PC-9 (cell line): ENCODE data around the gene BCL2L1. TPM values are rescaled to one million over a fixed set of nuclear protein-coding genes. Genes with fewer than 3 reads are reported as not detected.

Source experiments
- BruUV-seq: library from RNA; stranded (reverse); fragments of 400-500 nt; replicated peaks from 2 replicates; lab custom pipeline; 2021; lab: Mats Ljungman, UMichigan
- CTCF ChIA-PET: fragments of 300-600 bp; sonication (Branson Sonifier 250); formaldehyde crosslinking; loops from one replicate; lab custom pipeline; 2022; ENCODE audit warnings: antibody characterized with exemption; lab: Charles Lee
- POLR2A ChIA-PET: fragments of 300-600 bp; sonication (Branson Sonifier 250); formaldehyde crosslinking; loops from one replicate; lab custom pipeline; 2022; ENCODE audit warnings: antibody characterized with exemption; ENCODE audit not compliant: unreplicated experiment; lab: Charles Lee
- DNase-seq, 2 experiments: peaks; one replicate each; pipeline versions ENCODE4 v3.0.0 to v3.0.0-alpha.2; 2015 to 2022; ENCODE audit warnings: mixed read lengths in 1 of 2
- H2AFZ ChIP-seq: fragments of 200-600 bp; sonication (generic); 2 replicates; pipeline ENCODE4 v1.8.1; 2017; ENCODE audit warnings: antibody characterized with exemption
- H3F3A ChIP-seq: fragments of 200-600 bp; sonication (generic); 2 replicates; pipeline ENCODE4 v1.8.1; 2017; ENCODE audit warnings: antibody characterized with exemption, mild to moderate bottlenecking, low read depth; ENCODE audit not compliant: insufficient read depth
- H3K27ac ChIP-seq: fragments of 200-600 bp; sonication (generic); 2 replicates; pipeline ENCODE4 v1.6.1; 2016; ENCODE audit warnings: mixed run types
- H3K27me3 ChIP-seq: fragments of 200-600 bp; sonication (generic); 2 replicates; pipeline ENCODE4 v1.6.1; 2016; ENCODE audit warnings: low read depth, mixed run types; ENCODE audit not compliant: insufficient read depth
- H3K36me3 ChIP-seq: fragments of 200-600 bp; sonication (generic); 2 replicates; pipeline ENCODE4 v1.6.1; 2016; ENCODE audit warnings: low read depth, mixed run types
- H3K4me1 ChIP-seq: fragments of 200-600 bp; sonication (generic); replicated peaks from 2 replicates; pipeline ENCODE4 v1.6.1; 2016; ENCODE audit warnings: mixed run types; ENCODE audit not compliant: insufficient read depth
- H3K4me2 ChIP-seq: fragments of 200-600 bp; sonication (generic); 2 replicates; pipeline ENCODE4 v1.6.1; 2017; ENCODE audit warnings: mixed run types
- H3K4me3 ChIP-seq: fragments of 200-600 bp; sonication (generic); 2 replicates; pipeline ENCODE4 v1.6.1; 2016; ENCODE audit warnings: mixed run types
- H3K79me2 ChIP-seq: fragments of 200-600 bp; sonication (generic); 2 replicates; pipeline ENCODE4 v1.6.1; 2017; ENCODE audit warnings: low read depth, mixed run types
- H3K9me2 ChIP-seq: fragments of 200-600 bp; sonication (generic); 2 replicates; pipeline ENCODE4 v1.8.1; 2017; ENCODE audit warnings: mild to moderate bottlenecking; ENCODE audit not compliant: insufficient read depth
- H3K9me3 ChIP-seq: fragments of 200-600 bp; sonication (generic); 2 replicates; pipeline ENCODE4 v1.8.1; 2016; ENCODE audit warnings: low read depth; ENCODE audit not compliant: insufficient read depth
- H4K20me1 ChIP-seq: fragments of 200-600 bp; sonication (generic); 2 replicates; pipeline ENCODE4 v1.8.1; 2017; ENCODE audit not compliant: insufficient read depth
- CTCF ChIP-seq: fragments of 200-600 bp; sonication (generic); conservative IDR thresholded peaks from 2 replicates; pipeline ENCODE4 v1.6.1; 2017; ENCODE audit warnings: mixed run types, antibody characterized with exemption, mild to moderate bottlenecking, moderate library complexity
- EZH2 ChIP-seq: fragments of 200-600 bp; sonication (generic); IDR thresholded peaks from 2 replicates; pipeline ENCODE4 v1.8.0; 2017; ENCODE audit warnings: antibody characterized with exemption, low read depth
- intact Hi-C: fragments of 100-400 bp; cut with micrococcal nuclease; formaldehyde crosslinking; loops from one replicate; pipeline ENCODE4 v1.10.0; 2022; ENCODE audit not compliant: unreplicated experiment
- total RNA-seq: library from RNA; stranded (reverse); gene quantifications from 2 replicates; pipeline ENCODE4 v1.2.3, GENCODE V29; 2021

Gene BCL2L1
- total RNA-seq, 1 experiment from 2014 or later: 125 TPM

DNA sequence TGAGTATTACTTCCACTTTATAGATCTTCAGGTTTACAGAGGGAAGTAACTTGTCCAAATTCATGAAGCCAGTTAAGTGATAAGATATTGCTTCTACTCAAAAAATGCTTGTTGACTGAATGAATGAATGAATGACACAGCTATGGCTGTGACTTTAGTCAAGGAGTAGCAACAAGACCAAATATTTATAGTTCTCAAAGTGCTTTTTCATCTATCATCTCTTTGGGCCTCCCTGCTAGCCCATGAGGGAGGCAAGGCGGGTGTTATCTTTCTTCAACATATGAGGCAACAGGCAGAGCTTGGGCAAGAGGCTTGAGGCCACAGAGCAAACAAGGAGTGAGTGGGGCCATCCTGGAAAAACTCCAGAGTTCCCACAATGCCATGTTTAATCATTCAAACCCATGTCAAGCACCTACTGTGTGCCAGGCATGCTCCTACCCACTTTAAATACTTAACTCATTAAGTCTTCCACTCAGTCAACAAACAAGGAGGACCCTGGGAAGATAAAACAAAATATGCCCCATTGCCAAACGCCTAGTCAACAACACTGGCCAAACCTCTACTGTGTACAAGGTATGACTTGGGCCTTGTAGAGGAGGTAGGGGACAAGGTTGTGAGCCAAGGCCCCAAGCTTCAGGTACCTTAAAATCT lies 15.9 kb downstream of the BCL2L1 start:
- no peak overlapping the region for H3K4me3 ChIP-seq
- H3K4me2 ChIP-seq: peak overlapping the region; percentile 73
- H3K27ac ChIP-seq: peak overlapping the region; percentile 95
- peaks cover 96% of the 10 kb centered on the region for H3K79me2 ChIP-seq
- H3K27me3 ChIP-seq: no peaks in the 10 kb centered on the region
- intact Hi-C loops: no loop called here
- H3F3A ChIP-seq: peaks cover 89% of the 10 kb centered on the region
- ChIA-PET CTCF (interaction anchor here (0.5 to 2.9 kb wide), 3 partner anchors 13 to 73 kb away, joined by 8 to 12 read pairs (median 10); no protein-coding TSS in a partner anchor), POLR2A (interaction anchor here (0.5 kb wide), 1 partner anchor 13 kb away, joined by 5 read pairs; no protein-coding TSS in a partner anchor)
- H3K9me3 ChIP-seq: no peaks in the 10 kb centered on the region
- no TSS peak for BruUV-seq
- TF ChIP-seq CTCF: no peak
- no peak for TF ChIP-seq EZH2
- H3K9me2 ChIP-seq: no peaks in the 10 kb centered on the region
- H2AFZ ChIP-seq: no peak overlapping the region
- no peaks in the 10 kb centered on the region for H4K20me1 ChIP-seq
- peaks cover 88% of the 10 kb centered on the region for H3K4me1 ChIP-seq
- peaks cover 49% of the 10 kb centered on the region for H3K36me3 ChIP-seq
- peak in 1 of 2 experiments; percentile 46 for DNase-seq

DNA sequence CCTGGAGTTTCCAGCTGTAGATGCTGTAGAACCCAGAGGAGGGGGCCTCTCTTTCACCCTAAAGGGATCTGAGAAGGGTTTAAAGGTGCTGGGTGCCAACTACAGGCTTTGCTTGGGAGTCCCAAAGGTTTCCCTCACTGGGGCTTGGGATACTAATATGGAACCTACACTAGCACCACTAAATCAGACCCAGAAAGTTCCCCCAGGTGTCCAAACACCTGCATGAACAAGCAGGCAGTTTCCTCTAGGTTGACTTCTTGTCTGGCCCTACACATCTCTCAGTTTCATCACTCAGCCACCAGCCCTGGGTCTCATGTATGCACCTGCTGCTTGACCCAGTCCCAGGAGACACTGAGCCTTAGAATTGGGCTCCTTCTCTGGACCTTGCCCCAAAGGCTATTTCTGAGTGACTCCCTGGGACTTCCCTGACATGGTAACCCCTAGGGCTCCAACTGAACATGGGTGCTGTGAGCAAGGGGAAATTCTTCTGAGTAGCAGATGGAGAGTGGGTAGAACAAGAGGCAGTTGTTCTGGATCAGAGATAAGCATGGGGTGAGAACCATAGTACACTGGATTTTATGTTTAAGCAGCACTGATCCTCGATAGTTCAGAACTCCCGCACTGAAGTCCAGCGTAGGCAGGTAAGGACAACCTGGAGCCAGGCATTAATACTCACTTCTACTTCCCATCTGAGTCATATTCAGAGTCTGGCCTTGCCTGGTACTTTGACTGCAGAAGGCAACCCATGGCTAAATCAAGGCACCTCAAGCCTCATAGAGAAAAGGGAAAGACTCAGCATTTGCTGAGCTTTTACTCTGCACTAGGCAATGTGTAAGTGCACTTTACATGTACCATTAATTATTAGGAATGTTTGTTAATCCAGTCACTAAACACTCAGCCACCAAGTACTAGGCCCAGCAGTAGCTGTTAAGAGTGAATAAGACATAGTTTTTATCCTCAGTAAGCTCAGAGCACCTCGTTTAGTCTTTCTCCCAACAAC lies 16.8 kb downstream of the BCL2L1 start:
- H3F3A ChIP-seq: peaks cover 89% of the 10 kb centered on the region
- POLR2A ChIA-PET: interaction anchor here (0.5 to 1.8 kb wide), 3 partner anchors 14 to 101 kb away, joined by 3 to 28 read pairs (median 5); partner anchors contain the start of genes BCL2L1 and ID1
- peak overlapping the region; percentile 73 for H3K4me2 ChIP-seq
- no peaks in the 10 kb centered on the region for H3K27me3 ChIP-seq
- CTCF ChIA-PET: interaction anchor here (0.5 to 2.9 kb wide), 4 partner anchors 14 to 44 kb away, joined by 8 to 34 read pairs (median 10); partner anchors contain the start of gene BCL2L1
- no peak for DNase-seq
- intact Hi-C loops: loop anchor here (2.0 kb wide), 1 partner anchor 27 kb away; no protein-coding TSS in a partner anchor
- H4K20me1 ChIP-seq: no peaks in the 10 kb centered on the region
- H2AFZ ChIP-seq: no peak overlapping the region
- no peaks in the 10 kb centered on the region for H3K9me2 ChIP-seq
- H3K27ac ChIP-seq: peak overlapping the region; percentile 95
- no peaks in the 10 kb centered on the region for H3K9me3 ChIP-seq
- TF ChIP-seq EZH2: no peak
- TF ChIP-seq CTCF: no peak
- BruUV-seq: no TSS peak
- no peak overlapping the region for H3K4me3 ChIP-seq
- H3K4me1 ChIP-seq: peaks cover 88% of the 10 kb centered on the region
- H3K79me2 ChIP-seq: peaks cover 96% of the 10 kb centered on the region
- peaks cover 48% of the 10 kb centered on the region for H3K36me3 ChIP-seq

DNA sequence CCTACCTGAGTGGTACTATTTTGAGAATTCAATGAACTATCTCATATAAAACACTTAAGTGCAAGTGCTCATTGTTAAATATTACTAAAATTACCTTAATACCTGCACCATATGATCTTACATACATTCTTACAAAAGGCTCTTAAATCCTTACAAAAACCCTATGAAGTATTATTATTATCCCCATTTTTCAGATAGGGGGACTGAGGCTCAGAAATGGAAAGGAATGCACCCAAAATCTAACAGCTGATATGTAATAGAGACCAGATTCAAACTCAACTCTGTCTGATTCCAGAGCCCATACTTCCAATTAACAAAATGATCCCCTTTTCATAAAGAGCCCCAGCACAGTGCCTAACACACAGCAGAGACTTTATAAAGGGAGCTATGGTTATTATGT lies 17.5 kb downstream of the BCL2L1 start:
- Histone ChIP-seq H3K9me2 (no peaks in the 10 kb centered on the region), H3K79me2 (peaks cover 96% of the 10 kb centered on the region), H3K27ac (peak overlapping the region; percentile 95), H2AFZ (no peak overlapping the region), H3K4me1 (peaks cover 88% of the 10 kb centered on the region), H3K27me3 (no peaks in the 10 kb centered on the region), H3F3A (peaks cover 89% of the 10 kb centered on the region), H3K4me2 (peak overlapping the region; percentile 73), H3K9me3 (no peaks in the 10 kb centered on the region), H3K4me3 (peak overlapping the region; percentile 29; the same call in 1 of the 2 replicates), H4K20me1 (no peaks in the 10 kb centered on the region), H3K36me3 (peaks cover 48% of the 10 kb centered on the region)
- TF ChIP-seq EZH2 (no peak), CTCF (no peak)
- no peak for DNase-seq
- ChIA-PET POLR2A (interaction anchor here (0.6 to 1.8 kb wide), 8 partner anchors 8 to 138 kb away, joined by 3 to 43 read pairs (median 11); partner anchors contain the start of gene BCL2L1), CTCF (interaction anchor here (0.6 to 2.9 kb wide), 5 partner anchors 9 to 934 kb away, joined by 4 to 34 read pairs (median 9); partner anchors contain the start of gene BCL2L1)
- intact Hi-C loops: loop anchor here (2.0 kb wide), 1 partner anchor 26 kb away; no protein-coding TSS in a partner anchor
- no TSS peak for BruUV-seq
